Cardiac septum (tissue), 1 donor: Measurements from ENCODE around the gene MGA. TPM values are rescaled to one million over a fixed set of nuclear protein-coding genes. Genes with fewer than 3 reads are reported as not detected.

Source experiments
- DNase-seq: peaks from one replicate; pipeline ENCODE4 v3.0.0-alpha.2; 2020; ENCODE audit warnings: low spot score
- intact Hi-C: fragments of 100-400 bp; cut with DNase I; formaldehyde crosslinking; loops from one replicate; pipeline ENCODE4 v1.14.0; 2022
- long read RNA-seq: library from polyadenylated mRNA; unstranded; transcript quantifications from one replicate; pipeline ENCODE4 v2.0.0, GENCODE V29; 2021
- total RNA-seq: library from RNA; stranded (reverse); fragmentation: NEBNext Ultra II Directional; extraction: Animal tissue kit (Norgen Biotek cat#: 25700); gene quantifications from one replicate; pipeline ENCODE4 v1.2.1, GENCODE V29; 2021
- donor health status: DM: no; HTN: no; CAD: no.

The MGA gene
- total RNA-seq: 37.3 TPM
- long read RNA-seq, partial matches to known transcripts: 7 of 24 reads
- long read RNA-seq, other reads (novel, unspliced or antisense): 14 of 24 reads

DNA sequence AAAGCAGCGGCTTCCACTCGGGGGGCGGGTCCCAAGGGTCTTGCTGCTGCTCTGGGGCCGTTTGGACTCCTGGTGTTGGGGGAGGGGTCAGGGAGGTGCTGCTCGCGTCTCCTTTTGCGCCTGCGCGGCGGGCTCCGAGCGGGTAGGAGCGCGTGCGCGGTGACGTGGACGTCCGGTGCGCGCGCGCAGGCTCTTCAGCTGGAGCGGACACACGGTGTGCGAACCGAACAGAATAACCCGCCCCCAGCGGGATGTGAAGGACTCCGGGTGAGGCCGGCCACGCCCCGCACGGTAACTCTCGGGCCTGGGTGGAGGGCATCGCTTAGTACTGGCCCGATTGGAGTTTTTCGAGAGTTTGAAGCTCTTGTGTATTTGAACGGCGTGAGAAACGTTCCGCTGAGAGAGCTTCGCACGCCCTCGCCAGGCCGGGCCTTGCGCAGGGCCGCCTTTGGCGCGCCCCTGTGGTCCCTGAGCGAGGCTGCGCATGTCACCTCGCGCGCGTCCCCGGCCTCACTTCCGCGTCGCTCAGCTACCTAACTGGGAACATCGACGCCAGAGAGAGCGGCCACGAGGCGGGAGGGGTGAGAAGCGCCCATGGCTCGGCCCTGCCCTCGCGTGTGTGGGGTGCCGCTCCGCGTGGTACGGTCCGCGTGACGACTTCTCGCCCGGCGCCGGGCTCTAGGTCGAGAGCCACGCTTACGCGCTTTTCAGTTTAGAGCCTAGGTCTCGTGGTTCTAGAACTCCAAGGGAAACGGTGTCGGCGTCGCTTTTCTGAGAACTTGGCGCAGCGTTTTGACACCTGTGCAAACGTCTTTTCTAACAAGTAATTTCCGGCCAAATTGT lies at the start of gene MGA:
Gene MGA, plus strand, starts transcription at position 171 of the 843 bp plus-strand sequence.
- intact Hi-C loops: loop anchor here (2.0 to 5.0 kb wide), 2 partner anchors 40 to 112 kb away; partner anchors contain the start of gene MAPKBP1
- DNase-seq: peak; percentile 94

DNA sequence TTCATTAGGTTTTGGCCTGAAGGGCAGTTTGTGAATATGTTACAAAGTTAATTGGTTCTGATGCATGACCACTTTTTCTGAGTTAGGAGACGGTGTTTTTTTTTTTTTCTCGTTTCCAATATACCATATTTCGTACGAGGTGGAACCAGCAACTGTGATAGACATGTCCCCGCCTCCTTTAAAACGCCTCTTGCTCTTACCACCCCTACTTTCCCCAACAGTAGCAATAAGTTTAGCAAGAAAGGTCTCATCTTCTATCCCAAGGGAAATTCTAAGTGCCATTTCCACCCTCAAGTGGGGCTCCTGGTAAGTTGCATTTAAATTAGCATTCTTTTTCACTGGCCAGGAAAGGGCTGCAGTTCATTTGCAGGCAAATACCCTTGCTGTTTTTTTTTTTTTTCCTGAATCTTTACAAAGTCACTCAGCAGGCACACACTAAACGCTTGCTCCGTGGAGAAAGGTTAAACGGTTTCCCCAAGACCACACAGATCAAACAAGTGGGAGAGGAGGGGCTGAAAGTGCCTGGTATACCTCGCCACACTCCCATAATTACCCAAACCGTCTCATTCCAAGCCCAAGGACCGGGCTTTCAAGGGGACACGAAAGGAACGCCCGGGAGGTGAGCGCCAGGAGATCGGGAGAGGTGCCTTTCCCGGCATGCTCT lies 39.5 kb upstream of the MGA start:
- intact Hi-C loops: loop anchor here (2.0 kb wide), 1 partner anchor 40 kb away; the partner anchor contains the start of gene MGA
- no peak for DNase-seq

DNA sequence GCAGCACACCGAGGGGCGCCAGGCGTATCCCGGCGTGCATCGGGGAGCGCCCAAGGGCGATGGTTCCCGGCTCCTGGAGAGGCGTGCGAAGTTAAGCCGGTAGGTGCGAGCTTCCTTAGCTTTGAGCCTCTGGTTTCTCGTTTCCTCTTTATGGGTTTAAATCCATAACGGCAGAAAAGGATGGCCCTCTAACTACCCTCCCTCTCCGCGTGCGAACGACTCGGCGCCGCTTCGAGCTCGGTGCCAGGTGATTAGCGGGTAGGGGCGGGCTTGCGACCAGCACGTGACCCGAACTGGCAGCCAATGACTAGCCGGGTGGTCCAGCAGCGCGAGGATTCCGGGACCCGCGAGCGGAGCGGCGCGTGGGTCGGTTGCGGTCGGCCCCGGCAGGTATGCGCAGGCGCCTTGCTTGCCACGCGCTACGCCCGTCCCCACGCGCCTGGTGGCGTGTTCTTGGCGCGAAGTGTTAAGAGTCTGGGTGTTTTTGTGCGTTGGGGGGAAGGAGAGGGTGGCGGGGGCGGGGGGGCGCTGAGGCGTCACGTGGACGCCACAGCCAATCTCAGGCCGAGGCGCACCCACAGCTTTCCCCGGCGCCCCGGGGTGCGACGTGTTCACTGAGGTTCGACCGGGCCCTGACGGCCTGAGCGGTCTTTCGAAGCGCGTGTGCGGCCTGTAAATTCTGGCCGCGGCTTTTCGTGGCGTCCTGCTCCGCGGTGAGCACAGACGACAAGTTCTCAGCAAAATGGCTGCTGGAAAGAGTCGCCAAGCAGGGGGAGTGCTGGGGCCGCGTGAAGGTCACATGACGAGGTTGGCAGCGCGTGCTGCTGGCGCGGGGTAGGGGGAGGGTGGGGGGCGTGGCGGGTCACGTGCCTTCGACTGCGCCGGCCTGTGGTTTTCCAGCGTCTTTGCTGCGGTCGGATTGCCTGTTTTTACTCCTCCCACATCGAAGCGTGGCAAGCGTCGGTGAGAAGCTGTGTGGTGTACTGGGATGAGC lies 38.7 kb upstream of the MGA start:
- intact Hi-C loops: loop anchor here (2.0 kb wide), 1 partner anchor 39 kb away; the partner anchor contains the start of gene MGA
- DNase-seq: peak; percentile 88

DNA sequence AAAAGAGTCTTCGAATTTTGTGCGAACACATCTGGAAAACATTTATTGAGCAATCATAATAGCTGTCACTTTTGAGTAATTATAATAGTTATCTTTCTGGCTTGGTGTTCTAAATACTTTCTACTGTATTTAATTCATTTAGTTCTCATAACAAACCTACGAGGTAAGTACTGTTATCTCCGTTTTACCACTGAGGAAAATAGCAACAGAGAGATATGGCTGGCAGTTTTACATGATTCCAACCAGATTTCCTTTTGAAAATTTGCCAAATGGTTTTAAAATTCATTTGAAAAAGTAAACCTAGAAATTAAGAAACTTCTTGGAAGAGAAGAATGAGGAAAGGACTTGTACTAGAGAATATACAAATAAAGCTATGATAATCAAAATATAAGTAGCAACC lies 37.3 kb upstream of the MGA start:
- intact Hi-C loops: no loop called here
- no peak for DNase-seq

DNA sequence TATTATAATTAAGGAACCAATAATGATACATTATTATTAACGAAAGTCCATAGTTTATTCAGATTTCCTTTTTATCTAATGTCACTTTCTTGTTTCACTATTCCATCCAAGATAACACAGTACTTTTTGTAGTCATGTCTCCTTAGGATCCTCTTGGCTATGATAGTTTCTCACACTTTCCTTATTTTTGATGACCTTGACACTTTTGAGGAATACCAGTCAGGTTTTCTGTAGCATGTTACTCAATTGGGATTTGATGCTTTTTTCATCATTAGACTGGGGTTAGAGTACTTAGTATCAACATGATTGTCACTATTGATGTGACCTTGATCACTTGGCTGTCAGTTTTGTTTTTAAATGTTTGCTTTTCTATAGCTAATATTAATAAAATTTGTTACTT lies 33.0 kb upstream of the MGA start:
- intact Hi-C loops: no loop called here
- no peak for DNase-seq

DNA sequence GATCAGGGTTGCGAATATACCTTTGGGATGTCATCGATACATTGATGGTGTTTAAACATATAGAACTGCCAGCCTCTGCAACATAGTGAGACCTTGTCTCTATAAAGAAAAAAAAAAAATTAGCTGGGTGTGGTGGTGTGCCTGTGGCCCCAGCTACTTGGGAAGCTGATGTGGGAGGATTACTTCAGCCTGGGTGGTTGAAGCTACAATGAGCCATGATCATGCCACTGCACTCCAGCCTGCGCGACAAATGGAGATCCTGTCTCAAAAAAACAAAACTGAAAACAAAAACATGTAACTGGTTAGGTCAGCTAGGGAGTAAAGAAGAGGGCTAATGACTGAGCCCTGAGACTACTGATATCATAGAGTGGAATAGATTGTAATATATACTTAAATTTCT lies 30.7 kb upstream of the MGA start:
- intact Hi-C loops: no loop called here
- DNase-seq: no peak

DNA sequence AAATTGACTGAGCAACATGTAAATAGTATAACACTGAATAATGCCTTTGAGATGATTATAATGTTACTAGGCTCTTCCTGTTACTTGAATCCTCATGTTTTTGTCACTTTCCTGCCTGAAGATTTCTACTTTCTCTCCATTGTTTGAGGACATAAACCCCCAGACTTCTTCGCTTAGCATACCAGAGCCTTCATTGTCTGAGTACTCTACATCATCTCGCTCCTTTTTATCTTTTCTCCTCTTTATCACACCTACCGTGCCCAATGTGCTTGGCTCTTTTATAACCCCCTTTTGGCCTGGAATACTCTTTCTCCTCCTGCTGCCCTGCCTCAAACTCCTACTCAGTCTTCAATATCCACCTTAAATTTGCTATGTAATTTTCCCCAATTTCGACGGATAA lies 30.3 kb upstream of the MGA start:
- intact Hi-C loops: no loop called here
- no peak for DNase-seq

DNA sequence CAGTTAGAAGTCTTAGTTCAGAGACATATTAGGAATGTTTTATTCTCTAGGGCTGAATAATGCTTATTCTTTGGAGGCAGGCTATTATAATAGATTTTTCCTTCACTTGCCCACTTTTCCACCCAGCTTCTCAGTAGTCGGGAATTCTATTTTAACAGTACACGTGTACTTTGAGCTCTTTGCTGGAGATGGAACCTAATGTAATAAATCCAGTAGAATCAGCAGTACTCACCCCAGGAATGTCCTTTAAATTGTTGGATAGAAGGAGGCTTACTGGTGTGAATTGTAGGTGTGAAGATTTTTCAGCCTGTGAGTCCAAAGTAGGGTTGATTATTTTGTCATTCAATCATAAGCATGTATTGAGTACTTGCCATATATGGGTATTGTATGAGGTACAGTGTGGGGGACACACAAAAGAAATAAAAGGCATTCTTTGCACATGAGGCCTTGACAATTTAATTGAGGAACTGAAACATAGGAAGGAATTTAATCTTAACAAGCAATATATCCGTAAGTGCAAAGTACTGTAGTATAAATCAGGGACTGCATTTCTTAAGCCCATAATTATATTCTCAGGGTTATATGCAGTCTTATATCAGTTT lies 29.5 kb upstream of the MGA start:
- DNase-seq: no peak
- intact Hi-C loops: no loop called here

DNA sequence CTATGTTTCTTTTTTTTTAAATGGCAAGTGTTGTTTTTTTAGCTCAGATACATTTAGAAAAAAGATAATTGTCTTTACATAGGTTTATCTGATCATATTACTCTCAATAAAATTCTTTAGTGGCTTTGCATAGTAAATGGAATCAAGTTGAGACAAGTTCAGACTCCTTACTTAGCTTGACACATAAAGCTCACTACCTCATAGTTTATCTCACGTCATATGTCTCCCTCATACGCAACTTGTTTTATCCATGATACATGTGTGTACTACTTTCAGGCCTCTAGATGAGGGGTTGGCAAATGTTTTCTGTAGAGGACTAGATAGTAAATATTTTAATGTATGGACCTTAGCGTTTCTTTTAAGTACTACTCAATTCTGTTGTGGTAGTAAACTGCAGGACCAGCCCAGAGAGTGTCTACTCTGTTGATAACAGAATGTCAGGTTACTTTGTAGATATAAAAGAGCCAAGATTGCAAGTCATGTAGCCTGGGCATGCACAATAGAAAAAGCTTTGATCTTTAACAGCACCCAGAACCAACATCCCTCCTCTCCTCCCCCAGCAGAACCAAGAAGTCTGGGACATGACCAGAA lies 28.2 kb upstream of the MGA start:
- DNase-seq: no peak
- intact Hi-C loops: no loop called here

DNA sequence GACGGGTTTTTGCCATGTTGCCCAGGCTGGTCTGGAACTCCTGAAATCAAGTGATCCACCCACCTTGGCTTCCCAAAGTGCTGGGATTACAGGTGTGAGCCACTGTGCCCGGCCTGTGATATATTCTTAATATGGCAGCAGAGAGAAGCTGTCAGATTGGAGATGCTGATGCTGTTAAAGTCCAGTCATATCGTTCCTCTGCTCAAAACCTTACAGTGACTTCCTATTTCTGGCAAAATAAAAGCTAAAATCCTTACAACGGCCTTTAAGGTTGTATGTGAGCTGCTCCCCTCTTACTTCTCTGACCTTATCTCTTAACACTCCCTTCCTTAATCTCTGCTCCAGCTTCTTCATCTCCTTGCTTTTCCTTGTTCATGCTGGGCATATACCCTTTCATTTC lies 26.6 kb upstream of the MGA start:
- intact Hi-C loops: no loop called here
- no peak for DNase-seq

DNA sequence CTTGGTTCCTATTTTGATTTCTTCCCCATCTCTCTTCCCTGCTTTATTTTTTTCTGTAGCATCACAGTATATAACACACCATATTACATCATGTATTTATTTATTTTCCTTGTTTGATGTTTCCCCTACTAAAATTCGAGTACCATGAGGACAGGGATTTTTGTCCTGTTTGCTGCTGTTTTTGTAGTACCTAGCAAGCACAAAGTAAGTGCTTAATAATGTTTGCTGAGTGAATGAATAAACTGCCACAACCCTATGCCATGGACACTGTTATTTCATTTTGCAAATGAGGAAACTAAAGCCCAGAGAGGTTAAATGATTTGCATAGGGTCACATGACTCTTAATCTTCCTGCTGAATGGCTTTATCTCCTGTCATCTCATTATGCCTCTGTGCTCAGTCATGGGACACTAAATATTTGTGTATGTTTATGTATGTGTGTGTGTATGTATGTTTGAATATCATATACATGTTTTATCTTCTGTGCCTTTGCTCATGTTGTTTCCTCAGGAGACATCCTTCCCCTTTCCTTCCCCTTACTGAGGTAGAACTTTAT lies 26.1 kb upstream of the MGA start:
- no peak for DNase-seq
- intact Hi-C loops: no loop called here

DNA sequence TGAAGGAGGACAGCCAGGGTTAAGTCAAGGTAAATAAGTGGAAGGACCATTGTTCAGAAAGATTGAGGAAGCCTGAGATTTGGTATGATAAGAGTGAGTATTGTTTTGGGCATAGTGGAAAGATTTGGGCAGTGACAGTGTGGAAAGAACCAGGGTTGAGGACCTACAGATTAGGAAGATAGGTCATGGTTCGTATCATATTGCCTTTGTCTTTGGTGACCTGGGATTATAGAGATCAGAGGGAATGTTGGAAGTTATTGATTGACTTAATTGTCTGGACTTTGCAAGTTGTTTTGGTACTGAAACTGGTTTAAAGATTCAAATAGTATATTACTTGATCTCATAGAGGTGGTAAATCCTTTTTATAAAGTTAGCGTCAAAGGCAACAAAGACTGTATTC lies 23.1 kb upstream of the MGA start:
- no peak for DNase-seq
- intact Hi-C loops: no loop called here

DNA sequence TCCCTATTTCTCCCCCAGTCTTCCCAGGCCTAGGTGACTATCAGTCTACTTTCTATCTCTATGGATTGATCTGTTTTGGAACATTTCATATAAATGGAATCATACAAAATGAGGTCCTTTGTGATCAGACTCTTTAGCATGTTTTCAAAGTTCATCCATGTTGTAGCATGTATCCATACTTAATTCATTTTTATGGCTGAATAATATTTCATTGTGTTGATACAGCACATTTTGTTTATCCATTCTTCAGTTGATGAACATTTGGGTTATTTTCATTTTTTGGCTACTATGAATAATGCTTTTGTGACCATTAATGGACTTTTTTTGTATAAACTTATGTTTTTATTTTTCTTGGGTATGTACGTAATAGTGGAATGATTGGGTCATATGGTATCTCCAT lies 19.2 kb upstream of the MGA start:
- DNase-seq: no peak
- intact Hi-C loops: no loop called here

DNA sequence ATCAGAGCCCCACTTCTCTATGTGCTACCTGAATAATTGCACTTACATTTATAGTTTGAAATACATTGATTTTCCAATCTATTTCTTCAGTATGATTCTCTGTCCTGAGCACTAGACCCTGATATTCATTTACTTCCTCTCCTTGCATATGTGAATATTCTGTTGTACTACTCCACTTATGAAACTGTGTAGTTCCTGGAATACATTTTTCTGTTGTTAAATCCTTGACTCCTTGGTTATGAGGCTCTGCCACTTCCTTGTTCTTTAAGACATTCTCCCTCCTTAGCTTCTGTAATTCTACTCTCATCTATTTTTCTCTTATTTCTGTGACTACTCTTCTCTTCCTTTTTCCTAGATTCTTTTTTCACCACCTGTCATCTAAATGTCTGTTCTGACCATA lies 12.9 kb upstream of the MGA start:
- DNase-seq: no peak
- intact Hi-C loops: no loop called here

DNA sequence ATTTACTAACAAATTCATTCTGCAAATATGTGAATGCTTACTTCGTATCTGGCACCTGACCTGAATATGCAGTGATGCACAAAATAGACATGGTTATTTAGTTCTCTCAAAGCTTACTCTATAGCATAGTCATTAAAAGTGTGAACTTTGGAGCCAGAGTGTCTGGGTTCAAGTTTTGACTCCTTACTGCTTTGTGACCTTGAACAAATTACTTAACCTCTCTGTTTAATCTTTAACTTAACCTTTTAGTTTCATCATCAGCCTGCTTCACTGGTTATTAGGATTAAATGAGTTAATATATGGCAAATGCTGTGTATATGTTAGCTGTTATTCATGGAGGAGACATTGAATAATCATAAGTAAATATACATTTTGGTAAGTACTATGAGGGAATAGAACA lies 12.1 kb upstream of the MGA start:
- intact Hi-C loops: no loop called here
- no peak for DNase-seq

DNA sequence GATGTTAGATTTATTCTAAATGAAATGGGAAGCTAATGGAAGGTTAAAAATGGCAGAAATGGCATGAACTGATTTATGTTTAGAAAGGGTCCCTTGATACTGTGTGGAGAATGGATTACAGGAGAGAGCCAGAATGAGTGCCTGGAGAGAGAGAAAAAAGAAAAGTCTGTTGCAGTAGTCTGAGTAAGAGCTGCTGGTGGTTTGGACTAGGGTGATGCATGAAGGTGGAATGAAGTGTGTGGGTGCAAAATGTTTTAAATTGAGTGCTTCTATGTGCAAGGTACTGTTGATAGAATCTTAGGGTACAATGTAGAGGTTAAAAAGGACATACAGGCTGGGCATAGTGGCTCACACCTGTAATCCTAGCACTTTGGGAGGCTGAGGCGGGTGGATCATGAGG lies 11.4 kb upstream of the MGA start:
- no peak for DNase-seq
- intact Hi-C loops: no loop called here

DNA sequence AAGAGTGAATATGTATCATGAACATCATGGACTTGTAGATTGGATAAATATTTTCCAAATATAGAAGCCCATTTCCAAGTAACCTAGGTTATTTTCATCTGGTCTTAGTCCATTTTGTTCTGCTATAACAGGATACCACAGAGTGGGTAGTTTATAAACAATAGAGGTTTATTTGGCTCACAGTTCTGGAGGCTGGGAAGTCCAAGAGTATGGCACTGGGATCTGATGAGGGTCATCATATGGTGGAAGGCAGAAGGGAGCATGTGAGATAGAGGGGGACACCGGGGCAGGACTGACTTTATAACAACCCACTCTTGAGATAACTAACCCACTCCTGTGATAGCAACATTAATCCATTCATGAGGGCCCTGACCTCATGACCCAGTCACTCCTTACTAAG lies 9.4 kb upstream of the MGA start:
- intact Hi-C loops: no loop called here
- no peak for DNase-seq

DNA sequence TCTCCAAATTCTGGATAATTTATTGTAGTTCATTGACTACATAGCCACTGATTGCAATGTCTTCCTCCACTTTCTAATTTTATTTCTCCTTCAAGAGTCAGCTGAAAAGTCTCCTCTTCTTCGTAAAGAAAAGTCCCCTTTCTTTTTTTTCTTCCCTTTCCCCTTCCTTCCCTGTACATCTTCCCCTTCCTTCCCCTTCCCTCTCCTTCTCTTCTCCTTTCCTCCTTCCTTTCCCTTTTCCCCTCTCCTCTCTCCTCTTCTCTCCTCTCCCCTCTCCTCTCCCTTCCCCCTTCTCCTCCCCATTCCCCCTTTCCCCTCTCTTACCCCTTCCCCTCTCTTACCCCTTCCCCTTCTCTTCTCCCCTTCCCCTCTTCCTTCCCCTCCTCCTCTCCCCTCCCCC lies 8.8 kb upstream of the MGA start:
- intact Hi-C loops: no loop called here
- DNase-seq: no peak

DNA sequence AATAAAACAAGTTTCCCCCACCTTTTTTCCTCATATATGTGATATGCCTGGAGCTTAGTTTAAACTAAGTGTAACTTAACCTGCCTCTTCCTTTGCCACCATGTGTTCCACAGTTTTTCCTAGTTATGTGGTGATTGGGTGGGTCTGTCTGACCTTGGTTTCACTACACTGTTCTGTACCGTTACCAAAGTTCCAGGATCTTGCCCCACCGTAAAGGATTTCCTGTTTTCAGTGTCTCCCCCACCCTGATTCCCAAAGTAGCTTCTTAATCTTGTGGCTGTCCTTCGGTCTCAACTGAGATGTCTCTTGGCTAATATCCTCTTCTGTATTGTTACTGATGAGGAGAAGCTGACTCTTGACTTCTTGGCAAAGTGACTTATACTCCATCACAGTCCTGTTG lies 6.4 kb upstream of the MGA start:
- intact Hi-C loops: no loop called here

More for the DNA sequence above, 6.4 kb upstream of the MGA start:
- DNase-seq: no peak
